ENCODE results near the gene TBC1D16. TPM values are rescaled to one million over a fixed set of nuclear protein-coding genes. Genes with fewer than 3 reads are reported as not detected.
A peak's percentile ranks its signal among the peaks of the same experiment; 100 is the strongest.

TBC1D16 gene
- total and polyA plus RNA-seq, 8 donors = 17.3 to 49.1 (median 31.3) TPM

GRCh38 chr17:80030730-80031410, 4.8 kb downstream of the TBC1D16 start:
- Histone ChIP-seq H3K27me3 (peaks cover 0 to 10% of the 10 kb centered on the region in 2 donors), H3K36me3 (no peaks in the 10 kb centered on the region), H3K9me3 (no peaks in the 10 kb centered on the region), H3K4me1 (peaks cover 14 to 60% of the 10 kb centered on the region in 2 donors), H3K27ac (peak overlapping the region in 1 of 2 donors; percentile 62), H3K4me3 (no peak overlapping the region)
- no peak for TF ChIP-seq CTCF (IDR thresholded peaks at IDR 0.05)
- peak in 2 of 4 donors; percentile 69 to 80 for DNase-seq
- intact Hi-C loops (cut with DNase I) = no loop called here
- ATAC-seq = peak; percentile 76

GRCh38 chr17:80029258-80029974, 6.3 kb downstream of the TBC1D16 start:
- Histone ChIP-seq H3K27ac (peak overlapping the region; percentile 39 to 62), H3K9me3 (no peaks in the 10 kb centered on the region), H3K4me1 (peaks cover 10 to 62% of the 10 kb centered on the region in 2 donors), H3K36me3 (no peaks in the 10 kb centered on the region), H3K27me3 (no peaks in the 10 kb centered on the region), H3K4me3 (no peak overlapping the region)
- TF ChIP-seq CTCF (IDR thresholded peaks at IDR 0.05) = no peak
- ATAC-seq (peak; percentile 83), DNase-seq (peak in 3 of 4 donors; percentile 80 to 91 (median 88))
- intact Hi-C loops (cut with DNase I) = no loop called here

GRCh38 chr17:80028030-80028429, 7.6 kb downstream of the TBC1D16 start:
- TF ChIP-seq CTCF (IDR thresholded peaks at IDR 0.05) = no peak
- H3K4me3 ChIP-seq = no peak overlapping the region
- DNase-seq = no peak
- no peaks in the 10 kb centered on the region for H3K36me3 ChIP-seq
- H3K9me3 ChIP-seq = no peaks in the 10 kb centered on the region
- H3K4me1 ChIP-seq = peaks cover 10 to 52% of the 10 kb centered on the region in 2 donors
- no peaks in the 10 kb centered on the region for H3K27me3 ChIP-seq
- no peak for ATAC-seq
- intact Hi-C loops (cut with DNase I) = no loop called here
- H3K27ac ChIP-seq = peak overlapping the region in 1 of 2 donors; percentile 62

GRCh38 chr17:80027043-80027435, 8.6 kb downstream of the TBC1D16 start:
- peaks cover 10 to 52% of the 10 kb centered on the region in 2 donors for H3K4me1 ChIP-seq
- no peak for TF ChIP-seq CTCF (IDR thresholded peaks at IDR 0.05)
- DNase-seq (no peak), ATAC-seq (no peak)
- H3K9me3 ChIP-seq = no peaks in the 10 kb centered on the region
- H3K27me3 ChIP-seq = no peaks in the 10 kb centered on the region
- H3K4me3 ChIP-seq = no peak overlapping the region
- H3K27ac ChIP-seq = no peak overlapping the region
- no peaks in the 10 kb centered on the region for H3K36me3 ChIP-seq
- intact Hi-C loops (cut with DNase I) = no loop called here

GRCh38 chr17:80026359-80027042, 9.2 kb downstream of the TBC1D16 start:
- Histone ChIP-seq H3K4me3 (no peak overlapping the region), H3K36me3 (no peaks in the 10 kb centered on the region), H3K4me1 (peaks cover 10 to 52% of the 10 kb centered on the region in 2 donors), H3K27ac (no peak overlapping the region), H3K9me3 (no peaks in the 10 kb centered on the region), H3K27me3 (no peaks in the 10 kb centered on the region)
- ATAC-seq = no peak
- no peak for DNase-seq
- intact Hi-C loops (cut with DNase I) = no loop called here
- TF ChIP-seq CTCF (IDR thresholded peaks at IDR 0.05) = no peak
